Regular cardiac myocyte (primary cell): ENCODE measurements around the gene PPP1CC. TPM values are rescaled to one million over a fixed set of nuclear protein-coding genes. Genes with fewer than 3 reads are reported as not detected.

Experiments
- total RNA-seq: library from RNA; depleted of rRNA; stranded (reverse); fragments of >200 nt; gene quantifications from 2 replicates; pipeline ENCODE4 v1.2.3, GENCODE V29; 2014

The PPP1CC gene
- total RNA-seq: 65.1 and 144 TPM in 2 replicates

GRCh38 chr12:110742718-110743570 lies at the start of gene PPP1CC:
PPP1CC (minus strand) TSS chr12:110742891; CDS start chr12:110742707, 184 bp downstream.

GRCh38 chr12:110688446-110689280 lies 54.0 kb downstream of the PPP1CC start, which contains the start of gene HVCN1:
HVCN1 (minus strand) TSS chr12:110689115; CDS start chr12:110683245, 5,870 bp downstream.

Other genes with a start within 250 kb of the PPP1CC start
- gene VPS29, start 240.8 kb downstream of the PPP1CC start, total RNA-seq: 42.0 and 87.4 TPM in 2 replicates
- gene RAD9B, start 240.6 kb downstream of the PPP1CC start, total RNA-seq: 0.28 and 0.58 TPM in 2 replicates
- gene PPTC7, start 159.6 kb downstream of the PPP1CC start, total RNA-seq: 5.6 and 7.5 TPM in 2 replicates
- 11.3 and 27.9 TPM in 2 replicates for gene TCTN1, start 128.8 kb downstream of the PPP1CC start, total RNA-seq
- 1.5 and 2.5 TPM in 2 replicates for gene HVCN1, start 53.8 kb downstream of the PPP1CC start, total RNA-seq
- gene CCDC63, start 104.1 kb upstream of the PPP1CC start, total RNA-seq: not detected in 2 replicates
- not detected in 2 replicates for gene MYL2, start 177.7 kb upstream of the PPP1CC start, total RNA-seq